Measurements from ENCODE around the gene USHBP1. TPM values are rescaled to one million over a fixed set of nuclear protein-coding genes. Genes with fewer than 3 reads are reported as not detected.

Gene USHBP1
- total RNA-seq, 1 donor from 2014 or later, result 0.07 TPM

GRCh38 chr19:17202249-17202648 is 62.3 kb downstream of the USHBP1 start:
- no peak for DNase-seq (ENCODE audit: low spot score)
- Mint-ChIP-seq H3K27me3 (ENCODE audit: low read depth) (no peaks in the 10 kb centered on the region), H3K4me3 (ENCODE audit: low read depth) (no peak overlapping the region), H3K4me1 (ENCODE audit: low read depth) (no peaks in the 10 kb centered on the region), H3K36me3 (ENCODE audit: low read depth) (peaks cover 80% of the 10 kb centered on the region), H3K27ac (no peak overlapping the region), H3K9me3 (no peaks in the 10 kb centered on the region)
- intact Hi-C loops (cut with micrococcal nuclease), result no loop called here

- intact Hi-C loops (cut with micrococcal nuclease), result no loop called here
- Mint-ChIP-seq H3K4me1 (ENCODE audit: low read depth) (no peaks in the 10 kb centered on the region), H3K9me3 (no peaks in the 10 kb centered on the region), H3K4me3 (ENCODE audit: low read depth) (no peak overlapping the region), H3K27ac (no peak overlapping the region), H3K36me3 (ENCODE audit: low read depth) (peaks cover 86% of the 10 kb centered on the region), H3K27me3 (ENCODE audit: low read depth) (no peaks in the 10 kb centered on the region)
- DNase-seq (ENCODE audit: low spot score), result no peak
Measured at GRCh38 chr19:17200408-17201079, 64.0 kb downstream of the USHBP1 start.

Other genes starting within 250 kb of the USHBP1 start
- gene CPAMD8, start 237.9 kb downstream of the USHBP1 start, total RNA-seq, result 0.27 and 0.44 TPM in 2 replicates
- 27.8 and 28.8 TPM in 2 replicates for gene HAUS8, start 189.3 kb downstream of the USHBP1 start, total RNA-seq
- gene MYO9B, start 189.0 kb downstream of the USHBP1 start, total RNA-seq, result 143 TPM in 2 replicates
- 26.4 and 27.2 TPM in 2 replicates for gene USE1, start 49.4 kb downstream of the USHBP1 start, total RNA-seq
- 20.7 and 22.0 TPM in 2 replicates for gene OCEL1, start 38.5 kb downstream of the USHBP1 start, total RNA-seq
- gene NR2F6, start 18.8 kb downstream of the USHBP1 start, total RNA-seq, result 13.2 and 13.4 TPM in 2 replicates
- 122 and 123 TPM in 2 replicates for gene BABAM1, start 2.7 kb upstream of the USHBP1 start, total RNA-seq
- gene ANKLE1, start 17.2 kb upstream of the USHBP1 start, total RNA-seq, result 19.8 and 20.4 TPM in 2 replicates
- gene ABHD8, start 38.7 kb upstream of the USHBP1 start, total RNA-seq, result 9.9 and 10.9 TPM in 2 replicates
- 92.0 and 95.7 TPM in 2 replicates for gene MRPL34, start 41.1 kb upstream of the USHBP1 start, total RNA-seq
- 37.1 and 39.2 TPM in 2 replicates for gene DDA1, start 44.8 kb upstream of the USHBP1 start, total RNA-seq
- gene ANO8, start 70.1 kb upstream of the USHBP1 start, total RNA-seq, result 9.2 and 9.4 TPM in 2 replicates
- 62.5 and 66.5 TPM in 2 replicates for gene GTPBP3, start 72.8 kb upstream of the USHBP1 start, total RNA-seq
- not detected in 2 replicates for gene PLVAP, start 112.6 kb upstream of the USHBP1 start, total RNA-seq
- 1.5 and 2.4 TPM in 2 replicates for gene CCDC194, start 129.5 kb upstream of the USHBP1 start, total RNA-seq
- 129 and 133 TPM in 2 replicates for gene BST2, start 140.9 kb upstream of the USHBP1 start, total RNA-seq
- gene MVB12A, start 155.3 kb upstream of the USHBP1 start, total RNA-seq, result 41.1 and 43.2 TPM in 2 replicates
- not detected in 2 replicates for gene TMEM221, start 183.9 kb upstream of the USHBP1 start, total RNA-seq
- not detected in 2 replicates for gene NXNL1, start 196.2 kb upstream of the USHBP1 start, total RNA-seq
- gene SLC27A1, start 205.8 kb upstream of the USHBP1 start, total RNA-seq, result 3.1 and 3.5 TPM in 2 replicates
- gene PGLS, start 246.9 kb upstream of the USHBP1 start, total RNA-seq, result 81.4 and 85.7 TPM in 2 replicates